GM13976 (cell line): Measurements from ENCODE around the gene ADAR.

ENCODE experiments used
- DNase-seq: peaks from one replicate; pipeline ENCODE4 v3.0.0; 2012; ENCODE audit warnings: low spot score
- in situ Hi-C: fragments of 300-500 bp; cut with MboI; formaldehyde crosslinking; loops from one replicate; pipeline ENCODE4 v1.12.0; 2022; ENCODE audit warnings: low sequenced_read_pairs, mixed read lengths, inconsistent platforms; ENCODE audit not compliant: unreplicated experiment
- TF ChIP-seq, protein P1 (sequence below): IDR thresholded peaks from 2 replicates; pipeline ENCODE4 v1.5.1; 2012; ENCODE audit warnings: borderline replicate concordance, mild to moderate bottlenecking; ENCODE audit not compliant: insufficient read depth; ENCODE audit errors: extremely low read depth, missing control alignments, control extremely low read depth

The ADAR gene

DNA sequence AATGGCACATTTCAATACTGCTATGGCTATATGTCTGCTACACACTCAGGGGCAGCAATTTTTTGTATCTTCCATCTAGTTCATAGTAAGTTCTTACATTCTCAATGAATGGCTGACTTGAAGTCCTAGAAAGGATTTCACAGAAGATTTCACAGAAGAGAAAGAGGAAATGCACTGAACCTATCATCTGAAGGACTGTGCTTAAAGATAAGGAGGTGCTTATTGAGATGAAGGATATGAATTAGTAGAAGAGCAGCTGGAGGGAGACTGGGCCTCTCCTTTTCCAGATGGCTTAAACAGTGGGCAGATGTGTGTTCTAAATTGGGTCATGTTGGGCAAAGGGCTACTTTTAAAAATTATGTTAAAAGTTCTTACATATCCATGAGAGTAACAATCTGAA, 14.6 kb downstream of the ADAR start:
- in situ Hi-C loops, result no loop called here
- TF ChIP-seq, protein P1, sequence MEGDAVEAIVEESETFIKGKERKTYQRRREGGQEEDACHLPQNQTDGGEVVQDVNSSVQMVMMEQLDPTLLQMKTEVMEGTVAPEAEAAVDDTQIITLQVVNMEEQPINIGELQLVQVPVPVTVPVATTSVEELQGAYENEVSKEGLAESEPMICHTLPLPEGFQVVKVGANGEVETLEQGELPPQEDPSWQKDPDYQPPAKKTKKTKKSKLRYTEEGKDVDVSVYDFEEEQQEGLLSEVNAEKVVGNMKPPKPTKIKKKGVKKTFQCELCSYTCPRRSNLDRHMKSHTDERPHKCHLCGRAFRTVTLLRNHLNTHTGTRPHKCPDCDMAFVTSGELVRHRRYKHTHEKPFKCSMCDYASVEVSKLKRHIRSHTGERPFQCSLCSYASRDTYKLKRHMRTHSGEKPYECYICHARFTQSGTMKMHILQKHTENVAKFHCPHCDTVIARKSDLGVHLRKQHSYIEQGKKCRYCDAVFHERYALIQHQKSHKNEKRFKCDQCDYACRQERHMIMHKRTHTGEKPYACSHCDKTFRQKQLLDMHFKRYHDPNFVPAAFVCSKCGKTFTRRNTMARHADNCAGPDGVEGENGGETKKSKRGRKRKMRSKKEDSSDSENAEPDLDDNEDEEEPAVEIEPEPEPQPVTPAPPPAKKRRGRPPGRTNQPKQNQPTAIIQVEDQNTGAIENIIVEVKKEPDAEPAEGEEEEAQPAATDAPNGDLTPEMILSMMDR, result no peak
- DNase-seq, result no peak

DNA sequence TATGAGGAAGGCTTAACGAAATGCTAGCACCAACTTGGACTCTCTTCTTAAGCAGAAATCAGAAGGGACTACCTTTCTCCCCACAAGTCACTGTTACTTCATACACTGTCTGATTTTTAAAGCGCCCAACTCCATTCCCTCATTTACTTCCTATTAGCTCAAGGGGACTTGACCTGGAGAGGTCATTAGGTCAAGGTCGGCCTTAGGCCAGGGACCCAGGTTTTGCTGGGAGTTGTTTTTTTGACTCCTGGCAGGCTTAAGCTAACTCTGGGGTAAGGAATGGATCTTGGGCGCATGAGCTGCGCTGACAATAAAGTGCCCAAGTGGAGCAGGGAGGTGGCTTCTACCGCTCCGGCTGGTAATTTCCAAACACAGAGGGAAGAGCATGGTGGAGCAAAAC, 16.8 kb downstream of the ADAR start:
- in situ Hi-C loops, result no loop called here
- TF ChIP-seq, protein P1, result no peak
- DNase-seq, result no peak

DNA sequence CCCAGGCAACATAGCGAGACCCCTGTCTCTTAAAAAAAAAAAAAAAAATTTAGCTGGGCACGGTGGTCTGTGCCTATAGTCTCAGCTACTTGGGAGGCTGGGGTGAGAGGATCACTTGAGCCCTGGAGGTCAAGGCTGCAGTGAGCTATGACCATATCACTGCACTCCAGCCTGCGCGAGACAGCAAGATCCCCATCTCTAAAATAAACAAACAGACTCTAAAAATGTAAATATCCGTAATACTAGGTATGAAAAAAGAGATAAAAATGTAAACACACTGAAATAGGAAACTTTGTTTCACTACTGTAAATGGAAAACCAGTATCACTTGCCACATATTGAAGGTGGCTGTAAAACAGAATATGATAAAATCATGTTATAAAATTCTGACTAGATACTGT, 17.2 kb downstream of the ADAR start:
- no peak for DNase-seq
- TF ChIP-seq, protein P1, result no peak
- in situ Hi-C loops, result no loop called here

DNA sequence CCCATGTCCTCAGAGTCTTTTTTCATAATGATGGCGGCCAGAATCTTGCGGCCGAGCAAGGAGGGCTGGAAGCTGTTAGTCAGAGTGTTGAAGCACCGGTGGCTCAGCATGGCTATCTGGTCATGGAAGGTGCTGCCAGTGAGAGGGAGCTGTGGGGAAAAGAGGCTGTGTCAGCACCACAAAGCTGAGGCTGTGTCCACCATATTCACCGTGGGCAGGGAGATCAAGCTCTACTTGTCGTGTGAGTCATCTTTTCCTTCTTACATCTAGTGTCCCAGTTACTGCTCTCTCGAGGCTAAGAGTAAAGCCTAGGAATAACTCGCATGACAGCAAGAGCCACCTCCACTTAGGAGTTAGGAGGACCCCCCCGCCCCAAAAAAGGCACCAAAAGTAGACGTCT, 18.2 kb downstream of the ADAR start:
- in situ Hi-C loops, result no loop called here
- TF ChIP-seq, protein P1, result no peak
- no peak for DNase-seq

DNA sequence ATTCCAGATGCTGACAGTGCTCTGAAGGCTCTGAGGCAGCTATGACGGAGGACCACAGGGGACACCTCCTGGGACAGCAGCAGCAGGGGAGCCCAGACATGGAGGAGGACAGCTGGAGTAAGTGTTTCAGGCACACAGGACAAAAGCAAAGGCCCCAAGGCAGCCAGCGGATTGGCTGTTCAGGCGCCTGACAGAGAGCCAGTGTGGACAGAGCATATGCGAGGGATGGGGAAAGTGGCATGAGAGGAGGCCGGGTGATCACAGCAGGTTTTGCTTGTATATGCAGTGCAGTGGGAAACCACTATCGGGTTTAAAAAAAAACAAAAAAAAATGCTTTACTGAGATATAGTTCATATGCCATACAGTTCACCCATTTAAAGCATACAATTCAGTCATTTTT, 21.3 kb downstream of the ADAR start:
- no peak for DNase-seq
- TF ChIP-seq, protein P1, result no peak
- in situ Hi-C loops, result no loop called here

DNA sequence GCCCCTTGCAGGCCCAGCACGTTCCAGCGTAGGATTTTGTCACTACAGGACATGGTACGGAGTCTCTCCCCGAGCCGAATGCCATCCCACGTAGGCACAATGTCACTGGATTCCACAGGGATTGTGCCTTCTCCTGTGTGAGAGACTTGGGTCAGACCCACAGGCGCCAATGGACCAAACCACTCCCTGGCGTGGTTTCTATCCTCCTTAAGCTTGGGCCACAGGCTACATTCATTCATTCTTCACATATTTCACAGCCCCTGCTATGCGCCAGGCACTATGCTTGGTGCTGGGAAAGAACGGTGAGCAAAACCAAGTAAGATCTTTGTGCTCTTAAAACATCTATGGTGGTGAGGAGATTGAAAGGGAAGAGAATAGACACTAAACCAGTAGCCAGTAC, 21.8 kb downstream of the ADAR start:
- in situ Hi-C loops, result no loop called here
- TF ChIP-seq, protein P1, result no peak
- no peak for DNase-seq
